WTC11 (cell line): ENCODE data around the gene AATK. TPM values are rescaled to one million over a fixed set of nuclear protein-coding genes. Genes with fewer than 3 reads are reported as not detected.
A peak's percentile ranks its signal among the peaks of the same experiment; 100 is the strongest.

Experiments used
- ATAC-seq: fragments of 200-7000 bp; cut with Tn5 transposase; 2 replicates; pipeline ENCODE4 v1.10.0; 2021; ENCODE audit warnings: mild to moderate bottlenecking, moderate library complexity
- CTCF ChIA-PET: fragments of 300-600 bp; sonication (Branson Sonifier 250); formaldehyde crosslinking; loops from one replicate; lab custom pipeline; 2021; ENCODE audit warnings: antibody characterized with exemption; lab: Charles Lee
- POLR2A ChIA-PET: fragments of 350-600 bp; sonication (Branson Sonifier 250); formaldehyde crosslinking; loops from one replicate; lab custom pipeline; 2021; ENCODE audit warnings: antibody characterized with exemption; lab: Charles Lee
- DNase-seq: peaks from one replicate; pipeline ENCODE4 v3.0.0; 2021; ENCODE audit warnings: low spot score
- H3K27ac Mint-ChIP-seq: 2 replicates; pipeline ENCODE4 v1.8.0; 2021; ENCODE audit warnings: mixed read lengths
- H3K27me3 Mint-ChIP-seq: 2 replicates; pipeline ENCODE4 v1.8.0; 2021; ENCODE audit warnings: low read depth, mild to moderate bottlenecking, moderate library complexity, mixed read lengths
- H3K36me3 Mint-ChIP-seq: 2 replicates; pipeline ENCODE4 v1.8.0; 2021; ENCODE audit warnings: mixed read lengths
- H3K4me1 Mint-ChIP-seq: 2 replicates; pipeline ENCODE4 v1.8.0; 2022; ENCODE audit warnings: mixed read lengths
- H3K4me3 Mint-ChIP-seq: 2 replicates; pipeline ENCODE4 v1.8.0; 2021; ENCODE audit warnings: mild to moderate bottlenecking, moderate library complexity, mixed read lengths
- H3K9me3 Mint-ChIP-seq: 2 replicates; pipeline ENCODE4 v1.8.0; 2021; ENCODE audit warnings: mixed read lengths
- ARID4B ChIP-seq: sonication (generic); formaldehyde crosslinking; IDR thresholded peaks from 2 replicates; pipeline ENCODE4 v1.8.0; 2023; ENCODE audit warnings: missing genetic modification reagents, mild to moderate bottlenecking, borderline replicate concordance
- ATF3 ChIP-seq: sonication (generic); formaldehyde crosslinking; conservative IDR thresholded peaks from 2 replicates; pipeline ENCODE4 v1.8.1; 2022; ENCODE audit warnings: mild to moderate bottlenecking, missing genetic modification reagents
- E2F1 ChIP-seq: sonication (generic); formaldehyde crosslinking; IDR thresholded peaks from 2 replicates; pipeline ENCODE4 v1.8.0; 2022; ENCODE audit warnings: mild to moderate bottlenecking, missing genetic modification reagents
- FOXJ3 ChIP-seq: sonication (generic); formaldehyde crosslinking; IDR thresholded peaks from 2 replicates; pipeline ENCODE4 v1.9.0; 2021; ENCODE audit warnings: missing genetic modification reagents, mild to moderate bottlenecking, borderline replicate concordance
- IRF1 ChIP-seq: sonication (generic); formaldehyde crosslinking; IDR thresholded peaks from 2 replicates; pipeline ENCODE4 v1.8.0; 2023; ENCODE audit warnings: missing genetic modification reagents
- RORB ChIP-seq: fragments of 250-450 bp; sonication (Bioruptor Pico); IDR thresholded peaks from 2 replicates; pipeline ENCODE4 v1.9.0; 2021; ENCODE audit warnings: mild to moderate bottlenecking
- SP1 ChIP-seq: sonication (generic); formaldehyde crosslinking; conservative IDR thresholded peaks from 2 replicates; pipeline ENCODE4 v1.8.1; 2022; ENCODE audit warnings: missing genetic modification reagents
- TEAD4 ChIP-seq: sonication (generic); formaldehyde crosslinking; IDR thresholded peaks from 2 replicates; pipeline ENCODE4 v1.8.0; 2022; ENCODE audit warnings: mild to moderate bottlenecking, missing genetic modification reagents
- TP53 ChIP-seq: sonication (generic); formaldehyde crosslinking; IDR thresholded peaks from 2 replicates; pipeline ENCODE4 v1.8.1; 2023; ENCODE audit warnings: mild to moderate bottlenecking, missing genetic modification reagents
- ZNF263 ChIP-seq: sonication (generic); formaldehyde crosslinking; IDR thresholded peaks from 2 replicates; pipeline ENCODE4 v1.8.1; 2022; ENCODE audit warnings: low read depth, mild to moderate bottlenecking, moderate library complexity, missing genetic modification reagents
- ZNF416 ChIP-seq: fragments of 250-450 bp; sonication (Bioruptor Pico); IDR thresholded peaks from 2 replicates; pipeline ENCODE4 v1.9.0; 2021; ENCODE audit warnings: mild to moderate bottlenecking, inconsistent platforms
- ZNF532 ChIP-seq: fragments of 250-450 bp; sonication (Bioruptor Pico); IDR thresholded peaks from 2 replicates; pipeline ENCODE4 v1.9.0; 2021; ENCODE audit warnings: mild to moderate bottlenecking, borderline replicate concordance
- ZSCAN18 ChIP-seq: fragments of 250-450 bp; sonication (Bioruptor Pico); IDR thresholded peaks from 2 replicates; pipeline ENCODE4 v2.1.2; 2022; ENCODE audit warnings: mild to moderate bottlenecking, moderate library complexity
- total RNA-seq: library from RNA; stranded (reverse); gene quantifications from 3 replicates; pipeline ENCODE4 v1.2.3, GENCODE V29; 2021

The AATK gene
- total RNA-seq, 1 experiment from 2014 or later: 2.9 TPM

GRCh38 chr17:81084680-81085419, 81.2 kb downstream of the AATK start:
- no peaks in the 10 kb centered on the region for H3K27me3 Mint-ChIP-seq
- ChIA-PET CTCF (interaction anchor here (1.2 kb wide), 1 partner anchor 61 kb away, joined by 3 read pairs; no protein-coding TSS in a partner anchor), POLR2A (no interaction called here)
- H3K9me3 Mint-ChIP-seq: no peaks in the 10 kb centered on the region
- H3K27ac Mint-ChIP-seq: peak overlapping the region; percentile 78
- DNase-seq: no peak
- no peaks in the 10 kb centered on the region for H3K4me1 Mint-ChIP-seq
- no peaks in the 10 kb centered on the region for H3K36me3 Mint-ChIP-seq
- TF ChIP-seq RORB (CRISPR knock-in tag): no peak
- TF ChIP-seq FOXJ3 (CRISPR knock-in tag): no peak
- TF ChIP-seq ZNF532 (CRISPR knock-in tag): no peak
- no peak for TF ChIP-seq ARID4B (CRISPR knock-in tag)
- TF ChIP-seq E2F1 (CRISPR knock-in tag): no peak
- no peak for TF ChIP-seq ZNF263 (CRISPR knock-in tag)
- no peak for TF ChIP-seq ZSCAN18 (CRISPR knock-in tag)
- no peak for TF ChIP-seq ATF3
- TF ChIP-seq TEAD4 (CRISPR knock-in tag): no peak
- TF ChIP-seq SP1 (CRISPR knock-in tag): no peak
- TF ChIP-seq TP53 (CRISPR knock-in tag): no peak
- no peak for TF ChIP-seq ZNF416 (CRISPR knock-in tag)
- TF ChIP-seq IRF1 (CRISPR knock-in tag): no peak
- no peak overlapping the region for H3K4me3 Mint-ChIP-seq
- no peak for ATAC-seq
